AG04449 (cell line): Measurements from ENCODE around the gene TMC8.
"Not testable (repeated sequence)": the region's sequence is repeated elsewhere in the genome, so short reads cannot be mapped to it uniquely, and the experiment has no call there.

ENCODE experiments used
- CTCF ChIA-PET: fragments of 350-600 bp; formaldehyde crosslinking; extraction: SDS; loops from one replicate; lab custom pipeline; 2021; ENCODE audit warnings: antibody characterized with exemption; lab: Yijun Ruan, JAX
- POLR2A ChIA-PET: fragments of 400-600, 350-600 bp; formaldehyde crosslinking; extraction: SDS; loops from one replicate; lab custom pipeline; 2020; ENCODE audit warnings: antibody characterized with exemption, inconsistent platforms; lab: Yijun Ruan, JAX
- DNase-seq: peaks from one replicate; pipeline ENCODE4 v3.0.0-alpha.2; 2010; ENCODE audit warnings: low read depth, low spot score
- H3K4me3 ChIP-seq: 2 replicates; pipeline ENCODE4 v1.5.1; 2011; ENCODE audit warnings: low read depth, mild to moderate bottlenecking, control low read depth, low read length
- CTCF ChIP-seq: IDR thresholded peaks from one replicate; pipeline ENCODE4 v1.5.1; 2011; ENCODE audit warnings: mild to moderate bottlenecking, moderate library complexity, low read length, control low read depth, inconsistent platforms; ENCODE audit not compliant: insufficient read depth; ENCODE audit errors: missing control alignments

The TMC8 gene

GRCh38 chr17:78168242-78168902 is 37.8 kb downstream of the TMC8 start, which contains the start of gene SYNGR2:
Gene SYNGR2, plus strand, starts transcription at chr17:78168581. Its CDS starts 36 bp downstream, at chr17:78168617.
- CTCF ChIA-PET = interaction anchor here (2.0 to 10.8 kb wide), 2 partner anchors 10 to 17 kb away, joined by 13 to 119 read pairs; partner anchors contain the start of genes AFMID and TK1
- peak within 1 kb of the TSS; percentile 55 for H3K4me3 ChIP-seq
- no peak for DNase-seq
- POLR2A ChIA-PET = no interaction called here
- no peak for TF ChIP-seq CTCF

- peak overlapping the region; percentile 55 for H3K4me3 ChIP-seq
- ChIA-PET POLR2A (no interaction called here), CTCF (interaction anchor here (0.8 to 10.8 kb wide), 5 partner anchors 9 to 56 kb away, joined by 3 to 119 read pairs (median 4); partner anchors contain the start of genes AFMID and TK1)
- TF ChIP-seq CTCF = no peak
- no peak for DNase-seq
Measured at GRCh38 chr17:78168903-78169793, 38.6 kb downstream of the TMC8 start.

- TF ChIP-seq CTCF = no peak
- CTCF ChIA-PET = interaction anchor here (1.4 to 10.8 kb wide), 3 partner anchors 8 to 14 kb away, joined by 5 to 119 read pairs (median 13); partner anchors contain the start of genes AFMID and TK1
Measured at GRCh38 chr17:78170692-78171590, 40.4 kb downstream of the TMC8 start.

GRCh38 chr17:78171591-78172248 is 41.1 kb downstream of the TMC8 start:
- DNase-seq, POLR2A ChIA-PET, H3K4me3 ChIP-seq: not testable (repeated sequence)
- CTCF ChIA-PET = interaction anchor here (1.4 to 10.8 kb wide), 2 partner anchors 9 to 14 kb away, joined by 5 to 119 read pairs; partner anchors contain the start of genes AFMID and TK1

More at GRCh38 chr17:78170692-78171590, 40.4 kb downstream of the TMC8 start:
- POLR2A ChIA-PET = no interaction called here
- no peak for DNase-seq
- H3K4me3 ChIP-seq = no peak overlapping the region

GRCh38 chr17:78172249-78173051 is 41.9 kb downstream of the TMC8 start:
- CTCF ChIA-PET = interaction anchor here (1.5 to 10.8 kb wide), 2 partner anchors 13 to 154 kb away, joined by 3 to 119 read pairs; partner anchors contain the start of genes AFMID and TK1
- POLR2A ChIA-PET = no interaction called here
- H3K4me3 ChIP-seq = no peak overlapping the region
- no peak for TF ChIP-seq CTCF
- DNase-seq = no peak
